Retinal pigment epithelial cell (primary cell): ENCODE measurements around the gene DGCR2.

Source experiments
- DNase-seq: peaks from one replicate; pipeline ENCODE4 v3.0.0-alpha.2; 2010; ENCODE audit warnings: low read depth
- H3K4me3 ChIP-seq: 2 replicates; pipeline ENCODE4 v1.5.1; 2011; ENCODE audit warnings: mild to moderate bottlenecking, low read length, control low read depth, moderate library complexity
- TF ChIP-seq, protein P1 (sequence below): conservative IDR thresholded peaks from 2 replicates; pipeline ENCODE4 v1.5.1; 2011; ENCODE audit warnings: low read depth, low read length, control low read depth, inconsistent platforms

Gene DGCR2

DNA sequence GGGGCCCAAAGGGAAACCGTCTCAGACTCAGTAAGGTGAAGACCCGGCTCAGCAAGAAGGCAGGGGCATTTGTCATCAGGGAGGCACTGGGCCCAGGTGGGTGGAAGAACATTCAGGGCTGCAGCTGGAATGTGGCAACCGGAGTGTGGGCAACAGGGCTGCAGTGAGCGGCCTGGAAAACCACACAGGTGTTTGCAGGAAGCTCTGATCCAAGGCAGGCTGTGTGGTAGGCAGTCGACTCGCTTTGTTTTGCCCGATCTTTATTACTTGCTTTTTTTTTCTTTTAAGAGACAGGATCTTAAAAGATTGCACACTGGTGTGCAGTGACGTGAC is 82.8 kb downstream of the DGCR2 start:
- no peak for DNase-seq
- H3K4me3 ChIP-seq, result no peak overlapping the region
- TF ChIP-seq, protein P1, sequence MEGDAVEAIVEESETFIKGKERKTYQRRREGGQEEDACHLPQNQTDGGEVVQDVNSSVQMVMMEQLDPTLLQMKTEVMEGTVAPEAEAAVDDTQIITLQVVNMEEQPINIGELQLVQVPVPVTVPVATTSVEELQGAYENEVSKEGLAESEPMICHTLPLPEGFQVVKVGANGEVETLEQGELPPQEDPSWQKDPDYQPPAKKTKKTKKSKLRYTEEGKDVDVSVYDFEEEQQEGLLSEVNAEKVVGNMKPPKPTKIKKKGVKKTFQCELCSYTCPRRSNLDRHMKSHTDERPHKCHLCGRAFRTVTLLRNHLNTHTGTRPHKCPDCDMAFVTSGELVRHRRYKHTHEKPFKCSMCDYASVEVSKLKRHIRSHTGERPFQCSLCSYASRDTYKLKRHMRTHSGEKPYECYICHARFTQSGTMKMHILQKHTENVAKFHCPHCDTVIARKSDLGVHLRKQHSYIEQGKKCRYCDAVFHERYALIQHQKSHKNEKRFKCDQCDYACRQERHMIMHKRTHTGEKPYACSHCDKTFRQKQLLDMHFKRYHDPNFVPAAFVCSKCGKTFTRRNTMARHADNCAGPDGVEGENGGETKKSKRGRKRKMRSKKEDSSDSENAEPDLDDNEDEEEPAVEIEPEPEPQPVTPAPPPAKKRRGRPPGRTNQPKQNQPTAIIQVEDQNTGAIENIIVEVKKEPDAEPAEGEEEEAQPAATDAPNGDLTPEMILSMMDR, result no peak

GRCh38 chr22:19038728-19039447 is 83.3 kb downstream of the DGCR2 start:
- TF ChIP-seq, protein P1, result peak; percentile 2
- DNase-seq, result no peak
- H3K4me3 ChIP-seq, result no peak overlapping the region

GRCh38 chr22:19038164-19038546 is 84.1 kb downstream of the DGCR2 start:
- TF ChIP-seq, protein P1, result no peak
- no peak for DNase-seq
- no peak overlapping the region for H3K4me3 ChIP-seq

DNA sequence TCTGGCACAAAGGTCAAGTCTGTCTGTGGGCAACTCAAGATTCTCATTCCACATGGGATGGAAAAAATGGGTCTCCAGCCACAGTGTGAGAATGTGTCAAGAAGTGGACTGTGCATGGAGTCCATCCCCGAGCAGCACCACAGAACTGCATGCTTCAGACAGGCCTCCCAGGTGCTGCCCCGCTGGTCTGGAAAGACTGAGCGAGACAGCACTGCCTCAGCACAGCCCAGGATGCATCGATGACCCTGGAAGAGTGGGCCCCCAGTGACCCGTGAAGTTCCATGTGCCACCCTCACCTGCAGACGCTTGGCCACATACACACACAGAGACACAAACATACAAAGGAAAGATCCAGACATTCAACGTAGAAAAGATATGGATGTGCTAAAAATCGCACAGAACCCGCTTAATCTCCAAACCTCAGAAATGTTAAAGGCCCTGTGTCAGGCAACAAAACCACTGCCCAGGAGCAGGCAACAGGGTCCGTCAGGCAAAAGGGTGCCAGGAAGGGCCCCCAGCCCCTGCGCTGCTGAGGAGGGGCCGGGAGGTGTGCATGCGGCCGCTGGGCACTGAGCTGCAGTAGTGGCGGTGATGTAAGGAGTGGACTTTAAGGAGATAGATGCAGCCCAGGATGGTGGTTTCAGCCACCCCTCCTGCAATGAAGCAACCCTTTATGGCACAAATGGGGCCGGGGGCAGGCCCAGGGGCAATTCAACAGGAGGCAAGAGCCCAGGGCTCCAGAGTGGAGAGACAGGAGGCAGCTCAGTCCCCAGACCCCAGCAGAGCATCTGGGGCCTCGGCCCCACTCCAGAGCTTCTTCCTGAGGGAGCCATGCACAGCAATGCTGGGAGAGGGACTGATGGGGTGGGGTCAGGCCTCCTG is 84.7 kb downstream of the DGCR2 start:
- no peak overlapping the region for H3K4me3 ChIP-seq
- DNase-seq, result no peak
- TF ChIP-seq, protein P1, result no peak

DNA sequence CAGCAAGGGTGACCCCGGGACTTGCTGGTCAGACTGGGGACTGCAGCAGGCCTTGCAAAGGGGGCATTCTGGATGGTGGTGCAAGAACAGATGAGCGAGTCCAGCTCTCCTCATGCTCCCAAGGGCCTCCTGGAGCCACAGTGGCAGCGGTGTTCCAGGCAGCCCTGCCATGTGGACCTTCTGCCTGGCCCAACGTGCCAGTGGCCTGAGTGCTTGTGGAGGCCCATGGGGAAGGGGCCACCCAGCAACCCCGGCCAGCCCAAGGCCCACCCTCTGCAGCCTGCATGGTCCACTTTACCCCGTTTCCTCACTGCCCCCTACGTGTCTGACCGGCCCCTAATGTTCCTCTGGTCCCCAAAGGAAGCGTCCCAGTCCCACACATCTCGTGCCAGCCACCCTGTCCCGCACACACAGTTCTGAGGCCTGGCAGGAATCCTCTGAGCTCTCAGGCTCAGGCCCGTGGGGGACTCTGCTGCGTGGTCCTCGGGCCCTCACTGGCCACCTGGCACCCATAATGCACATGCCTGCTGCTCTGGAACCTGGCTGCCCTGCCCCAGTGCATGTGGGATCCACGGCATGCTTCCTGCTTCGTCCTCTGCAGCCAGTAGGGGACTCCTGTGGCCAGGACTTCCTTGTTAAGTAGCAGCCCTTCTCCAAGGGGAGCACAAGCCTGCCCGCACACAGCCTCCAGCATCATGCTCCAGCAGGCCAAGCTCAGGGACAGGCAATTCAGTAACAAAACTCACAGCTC is 85.5 kb downstream of the DGCR2 start:
- TF ChIP-seq, protein P1, result peak; percentile 35
- no peak for DNase-seq
- H3K4me3 ChIP-seq, result no peak overlapping the region

DNA sequence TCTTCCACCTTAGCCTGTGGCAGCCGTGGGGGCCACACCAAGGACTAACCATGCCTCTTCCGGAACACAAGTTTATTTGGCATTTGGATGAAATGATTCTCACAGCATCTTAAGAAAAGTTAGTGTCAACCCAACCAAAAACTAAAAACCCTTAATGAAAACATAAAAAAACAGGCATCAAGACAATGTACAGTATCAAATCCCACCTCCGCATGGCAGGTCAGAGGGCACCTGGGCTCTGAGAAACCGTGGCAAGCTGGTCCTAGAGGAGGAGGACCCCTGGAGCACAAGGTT is 86.0 kb downstream of the DGCR2 start:
- no peak for DNase-seq
- no peak overlapping the region for H3K4me3 ChIP-seq
- TF ChIP-seq, protein P1, result no peak
